ENCODE measurements around the gene HES4.

DNA sequence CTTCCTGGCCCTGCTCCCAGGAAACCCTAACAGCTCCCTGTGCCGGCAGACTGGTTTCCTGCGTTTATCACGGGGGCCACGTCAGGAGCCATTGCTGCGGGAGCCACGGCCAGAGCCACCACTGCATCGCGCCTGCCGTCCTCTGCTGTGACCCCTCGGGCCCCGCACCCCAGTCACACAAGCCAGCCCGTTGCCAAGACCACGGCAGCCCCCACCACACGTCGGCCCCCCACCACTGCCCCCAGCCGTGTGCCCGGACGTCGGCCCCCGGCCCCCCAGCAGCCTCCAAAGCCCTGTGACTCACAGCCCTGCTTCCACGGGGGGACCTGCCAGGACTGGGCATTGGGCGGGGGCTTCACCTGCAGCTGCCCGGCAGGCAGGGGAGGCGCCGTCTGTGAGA is 48.1 kb upstream of the HES4 start:
- TF ChIP-seq, protein P1, sequence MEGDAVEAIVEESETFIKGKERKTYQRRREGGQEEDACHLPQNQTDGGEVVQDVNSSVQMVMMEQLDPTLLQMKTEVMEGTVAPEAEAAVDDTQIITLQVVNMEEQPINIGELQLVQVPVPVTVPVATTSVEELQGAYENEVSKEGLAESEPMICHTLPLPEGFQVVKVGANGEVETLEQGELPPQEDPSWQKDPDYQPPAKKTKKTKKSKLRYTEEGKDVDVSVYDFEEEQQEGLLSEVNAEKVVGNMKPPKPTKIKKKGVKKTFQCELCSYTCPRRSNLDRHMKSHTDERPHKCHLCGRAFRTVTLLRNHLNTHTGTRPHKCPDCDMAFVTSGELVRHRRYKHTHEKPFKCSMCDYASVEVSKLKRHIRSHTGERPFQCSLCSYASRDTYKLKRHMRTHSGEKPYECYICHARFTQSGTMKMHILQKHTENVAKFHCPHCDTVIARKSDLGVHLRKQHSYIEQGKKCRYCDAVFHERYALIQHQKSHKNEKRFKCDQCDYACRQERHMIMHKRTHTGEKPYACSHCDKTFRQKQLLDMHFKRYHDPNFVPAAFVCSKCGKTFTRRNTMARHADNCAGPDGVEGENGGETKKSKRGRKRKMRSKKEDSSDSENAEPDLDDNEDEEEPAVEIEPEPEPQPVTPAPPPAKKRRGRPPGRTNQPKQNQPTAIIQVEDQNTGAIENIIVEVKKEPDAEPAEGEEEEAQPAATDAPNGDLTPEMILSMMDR (optimal IDR thresholded peaks at IDR 0.05 in 1 of 3, IDR thresholded peaks at IDR 0.05 in 1 of 3, conservative IDR thresholded peaks at IDR 0.05 in 1 of 3; ENCODE audit: extremely low read depth in 1 of 3, insufficient read depth in 2 of 3, low read length in 3 of 3), result no peak
- TF ChIP-seq EZH2 (IDR thresholded peaks at IDR 0.05; ENCODE audit: low read length), result no peak
